Measurements from ENCODE around the gene ALDH1L2.

Gene ALDH1L2

GRCh38 chr12:105083031-105083430, 1.2 kb downstream of the ALDH1L2 start:
- DNase-seq = no peak

GRCh38 chr12:105078712-105079570, 5.3 kb downstream of the ALDH1L2 start:
- DNase-seq = no peak

DNA sequence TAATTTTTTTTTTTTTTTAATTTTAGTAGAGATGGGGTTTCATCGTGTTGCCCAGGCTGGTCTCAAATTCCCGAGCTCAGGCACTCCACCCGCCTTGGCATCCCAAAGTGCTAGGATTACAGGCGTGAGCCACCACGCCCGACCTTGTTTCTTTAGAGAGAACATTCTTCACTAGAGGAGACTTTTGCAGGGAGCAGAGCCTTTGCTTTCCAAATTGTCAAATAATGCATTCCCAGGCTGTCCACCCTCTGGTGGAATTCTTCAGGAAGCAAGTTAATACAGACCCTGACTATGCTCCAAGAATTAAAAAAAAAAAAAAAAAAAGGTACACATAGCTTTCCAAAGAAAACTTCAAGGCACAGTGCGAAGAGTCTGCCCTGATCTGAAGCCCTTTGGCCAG, 6.8 kb downstream of the ALDH1L2 start:
- no peak for DNase-seq

DNA sequence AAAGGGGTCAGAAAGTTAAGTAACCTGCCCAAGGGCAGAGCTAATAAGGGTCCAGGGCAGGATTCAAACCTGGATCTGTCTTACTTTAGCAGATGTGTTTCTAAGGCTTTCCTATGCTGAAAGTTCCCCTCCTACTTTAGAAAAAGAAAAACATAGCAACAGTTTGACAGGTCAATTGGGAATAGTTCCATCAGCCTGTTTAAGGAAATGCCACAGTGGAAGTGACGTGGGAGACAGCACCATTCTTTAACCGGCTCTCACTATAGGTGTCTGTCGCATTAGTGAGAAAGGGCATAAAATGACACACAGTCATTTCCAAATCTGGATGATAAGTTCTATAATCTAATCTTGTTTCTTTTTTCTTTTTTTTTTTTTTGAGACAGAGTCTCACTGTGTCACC, 7.3 kb downstream of the ALDH1L2 start:
- no peak for DNase-seq

DNA sequence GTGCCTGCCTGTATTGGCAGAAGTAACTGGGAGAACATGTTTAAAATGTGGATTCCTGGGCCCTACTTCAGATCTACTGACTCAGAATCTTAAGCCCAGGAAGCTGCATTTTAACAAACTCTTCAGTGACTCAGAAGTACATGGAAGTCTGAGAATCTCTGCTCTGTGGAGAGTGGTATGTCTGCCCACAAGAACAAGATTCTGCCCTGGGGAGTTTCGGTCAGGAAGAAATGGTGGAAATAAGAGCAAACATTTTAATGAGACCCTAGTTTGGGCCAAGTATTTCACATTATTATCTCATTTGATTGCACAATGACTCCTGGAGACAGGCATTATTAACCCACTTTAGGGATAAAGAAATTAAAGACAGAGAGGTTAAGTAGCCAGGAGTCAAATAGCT, 8.2 kb downstream of the ALDH1L2 start:
- DNase-seq = no peak

- no peak for DNase-seq
Measured at GRCh38 chr12:105072888-105073488, 11.3 kb downstream of the ALDH1L2 start.

DNA sequence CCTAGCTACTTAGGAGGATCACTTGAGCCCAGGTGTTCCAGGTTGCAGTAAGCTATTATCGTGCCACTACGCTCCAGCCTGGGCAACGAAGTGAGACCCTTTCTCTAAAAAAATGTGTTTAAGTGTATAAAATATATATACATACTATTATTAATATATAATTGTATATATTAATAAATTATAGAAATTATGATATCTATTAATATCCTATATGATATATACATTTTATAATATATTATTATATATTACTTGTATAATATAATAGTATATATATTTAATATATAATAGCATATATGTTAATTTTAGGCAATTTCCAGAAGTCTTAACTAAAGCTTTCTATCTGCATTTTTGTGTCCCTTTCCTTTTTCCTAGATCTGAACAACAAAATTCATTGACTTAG, 12.3 kb downstream of the ALDH1L2 start:
- DNase-seq = no peak

DNA sequence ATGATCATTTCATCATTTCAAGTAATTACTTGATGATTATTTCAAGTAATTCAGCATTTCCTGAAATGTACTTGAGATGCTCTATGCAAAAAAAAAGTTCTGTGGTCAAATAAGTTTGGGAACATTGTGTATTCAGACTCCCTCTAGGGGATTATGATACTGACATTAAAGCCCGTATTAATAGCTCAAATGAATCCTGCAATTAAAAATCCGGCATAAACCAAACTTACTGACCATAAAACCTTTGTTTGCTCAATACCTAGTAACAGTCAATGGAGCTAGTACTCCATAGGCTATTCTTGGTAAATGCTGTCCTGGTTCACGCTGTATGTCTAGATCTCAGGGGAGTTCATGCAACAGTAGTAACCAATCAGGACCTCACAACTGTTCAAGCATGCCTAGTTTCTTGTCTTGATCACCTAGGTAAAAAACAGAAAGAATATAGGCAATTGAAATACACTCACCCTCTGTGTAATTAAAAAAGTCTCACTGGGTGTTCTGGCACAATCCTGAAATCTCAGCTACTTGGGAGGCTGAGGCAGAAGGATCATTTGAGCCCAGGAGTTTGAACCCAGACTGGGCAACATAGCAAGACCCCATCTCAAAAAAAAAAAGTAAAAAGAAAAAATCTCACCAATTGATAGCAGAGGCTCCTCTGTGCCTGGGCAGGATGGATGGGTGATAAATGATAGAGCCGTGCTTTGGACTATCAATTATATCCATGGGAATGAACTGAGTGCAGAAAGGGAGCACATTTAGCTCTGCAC, 14.1 kb downstream of the ALDH1L2 start:
- DNase-seq = no peak

DNA sequence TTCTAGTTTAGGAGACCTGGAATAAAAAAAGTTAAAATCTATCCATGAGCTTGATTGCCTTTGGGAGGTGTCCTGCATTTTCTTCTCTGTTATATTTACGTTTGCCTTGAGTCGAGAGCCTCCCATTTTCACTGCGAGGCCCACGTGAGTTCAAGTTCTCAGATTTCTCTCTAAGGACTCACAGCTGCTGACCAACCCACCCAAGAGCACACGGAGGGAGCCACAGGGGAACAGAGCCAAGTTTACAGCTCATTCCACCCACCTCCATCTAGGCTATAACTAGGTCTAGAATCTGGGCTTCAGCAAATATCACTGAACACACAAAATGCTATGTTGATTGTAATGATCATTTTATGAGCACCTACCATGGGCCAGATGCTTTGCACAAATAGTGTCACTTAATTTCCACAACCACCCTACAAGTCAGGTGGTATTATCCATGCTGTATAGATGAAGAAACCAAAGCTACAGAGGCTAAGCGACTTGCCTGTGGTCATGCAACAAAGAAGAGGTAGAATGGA, 16.7 kb downstream of the ALDH1L2 start:
- DNase-seq = no peak

DNA sequence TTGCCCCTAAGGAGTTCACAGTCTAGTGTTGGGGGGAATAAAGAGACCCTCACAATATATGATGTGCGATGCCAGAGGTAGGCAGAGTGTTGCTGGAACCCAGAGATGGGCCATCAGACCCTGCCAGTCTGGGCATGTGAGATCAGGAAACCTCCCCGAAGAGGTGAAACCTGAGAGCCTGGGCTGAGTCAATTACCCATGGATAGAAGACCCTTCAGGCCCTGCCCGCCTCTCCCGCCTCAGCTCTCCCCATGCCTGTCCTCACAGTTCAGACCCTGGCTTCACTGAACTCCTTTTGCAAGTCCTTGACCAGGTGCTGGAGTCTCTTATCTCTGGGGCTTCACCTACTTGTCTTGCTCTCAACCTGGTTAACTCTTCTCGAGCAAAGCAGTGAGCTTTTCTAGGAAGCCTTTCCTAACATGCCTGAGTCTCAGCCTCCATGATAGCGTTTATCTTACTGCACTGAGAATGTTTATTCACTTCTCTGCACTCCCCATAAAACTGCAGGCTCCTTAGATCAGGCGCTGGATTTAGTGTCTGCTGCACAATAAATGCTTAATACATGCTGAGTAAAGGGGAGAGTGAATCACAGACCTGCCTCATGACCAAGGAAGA, 19.6 kb downstream of the ALDH1L2 start:
- no peak for DNase-seq

GRCh38 chr12:105060715-105061378, 23.4 kb downstream of the ALDH1L2 start:
- no peak for DNase-seq

GRCh38 chr12:105057174-105057573, 27.1 kb downstream of the ALDH1L2 start:
- no peak for DNase-seq

DNA sequence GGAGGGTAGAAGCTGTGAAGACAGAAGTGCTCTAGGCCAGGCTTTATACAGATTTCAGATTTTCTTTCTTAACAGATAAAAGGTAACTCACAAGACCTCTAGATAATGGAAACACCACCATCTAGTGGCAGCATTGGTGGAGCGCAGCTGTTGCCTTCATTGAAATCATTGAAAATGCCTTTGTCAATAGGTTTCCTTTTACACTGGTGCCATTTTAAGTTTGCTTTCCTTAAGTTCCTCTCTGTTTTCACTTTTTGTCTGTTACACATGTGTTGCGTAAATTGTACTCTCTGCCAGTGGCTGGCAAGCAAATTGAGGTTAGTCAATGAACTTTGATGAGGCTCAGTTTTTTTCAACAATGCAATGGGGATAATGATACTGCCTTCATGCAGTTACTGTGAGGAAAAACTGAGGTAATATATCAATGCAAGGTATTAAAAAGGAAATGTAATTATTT, 31.1 kb downstream of the ALDH1L2 start:
- DNase-seq = peak; percentile 63

DNA sequence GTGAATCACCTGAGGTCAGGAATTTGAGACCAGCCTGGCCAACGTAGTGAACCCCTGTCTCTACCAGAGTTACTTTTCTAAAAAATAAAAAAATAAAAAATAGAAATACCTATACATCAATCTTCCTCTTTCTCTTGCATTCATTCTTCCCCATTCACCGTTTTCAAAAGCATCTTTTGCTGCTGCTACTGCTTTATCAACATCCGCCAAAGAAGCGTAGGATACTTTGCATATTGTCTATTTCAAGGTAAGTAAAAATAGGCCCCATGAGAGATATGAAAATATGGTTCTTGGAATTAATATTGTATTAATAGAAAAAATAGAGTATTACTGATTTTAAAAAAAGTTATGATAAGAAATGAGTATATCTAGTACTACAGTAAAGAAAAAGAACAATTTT, 32.3 kb downstream of the ALDH1L2 start:
- no peak for DNase-seq

DNA sequence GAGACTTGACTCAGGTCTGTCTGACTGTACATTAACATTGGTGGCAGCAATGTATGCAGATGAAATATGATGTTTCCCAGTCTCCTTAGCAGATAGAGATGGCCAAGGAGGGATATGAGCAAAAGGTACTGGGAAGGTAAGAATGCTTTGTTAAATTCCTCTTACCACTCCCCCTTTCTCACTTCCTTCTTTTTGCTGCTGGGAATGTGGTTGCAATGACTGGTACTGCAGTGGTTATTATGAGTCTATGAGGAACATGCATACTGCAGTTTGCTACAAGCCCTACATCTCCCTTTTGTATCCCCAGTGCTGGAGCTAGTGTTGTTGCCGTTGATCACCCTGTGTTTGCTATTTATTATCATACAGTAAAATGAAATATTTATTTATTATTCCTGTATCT, 35.9 kb downstream of the ALDH1L2 start:
- DNase-seq = no peak

DNA sequence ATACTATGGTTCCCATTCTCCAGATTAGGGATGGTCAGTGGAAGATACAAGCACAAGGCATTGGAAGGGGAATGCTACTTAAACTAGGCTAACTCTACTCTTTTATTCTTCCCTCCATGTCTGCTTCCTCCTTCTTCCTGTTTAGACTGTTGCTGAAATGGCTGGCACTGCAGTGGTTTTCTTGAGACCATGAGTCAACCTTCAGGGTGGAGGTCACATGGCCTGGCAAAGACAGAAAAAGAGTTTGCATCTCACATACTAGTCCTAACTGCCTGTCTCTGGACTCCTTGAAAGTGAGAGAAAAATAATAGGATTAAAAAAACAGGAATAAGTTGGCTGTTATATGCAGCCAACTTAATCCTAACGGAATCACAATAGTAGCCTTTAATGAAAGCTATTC, 37.0 kb downstream of the ALDH1L2 start:
- DNase-seq = no peak

DNA sequence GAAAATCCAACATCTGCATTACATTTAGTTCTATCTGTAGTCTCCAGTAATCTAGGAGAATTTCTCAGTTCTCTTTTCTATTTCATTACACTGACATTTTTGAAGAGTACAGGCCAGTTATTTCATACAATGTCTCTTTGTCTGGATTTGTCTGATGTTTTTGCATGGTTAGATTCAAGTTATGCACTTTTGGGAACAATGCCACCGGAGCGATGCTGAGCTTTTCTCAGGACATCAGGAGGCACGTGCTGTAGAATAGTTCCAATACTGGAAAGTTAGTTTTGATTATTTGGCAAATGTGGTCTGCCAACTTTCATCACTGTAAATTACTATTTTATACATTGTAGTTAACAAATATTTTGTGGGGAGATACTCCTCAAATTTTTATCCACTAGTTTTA, 43.1 kb downstream of the ALDH1L2 start:
- no peak for DNase-seq

- DNase-seq = no peak
Measured at GRCh38 chr12:105040476-105040875, 43.8 kb downstream of the ALDH1L2 start.

- no peak for DNase-seq
Measured at GRCh38 chr12:105036937-105037649, 47.2 kb downstream of the ALDH1L2 start.

GRCh38 chr12:105033851-105034250, 50.4 kb downstream of the ALDH1L2 start:
- DNase-seq = no peak

DNA sequence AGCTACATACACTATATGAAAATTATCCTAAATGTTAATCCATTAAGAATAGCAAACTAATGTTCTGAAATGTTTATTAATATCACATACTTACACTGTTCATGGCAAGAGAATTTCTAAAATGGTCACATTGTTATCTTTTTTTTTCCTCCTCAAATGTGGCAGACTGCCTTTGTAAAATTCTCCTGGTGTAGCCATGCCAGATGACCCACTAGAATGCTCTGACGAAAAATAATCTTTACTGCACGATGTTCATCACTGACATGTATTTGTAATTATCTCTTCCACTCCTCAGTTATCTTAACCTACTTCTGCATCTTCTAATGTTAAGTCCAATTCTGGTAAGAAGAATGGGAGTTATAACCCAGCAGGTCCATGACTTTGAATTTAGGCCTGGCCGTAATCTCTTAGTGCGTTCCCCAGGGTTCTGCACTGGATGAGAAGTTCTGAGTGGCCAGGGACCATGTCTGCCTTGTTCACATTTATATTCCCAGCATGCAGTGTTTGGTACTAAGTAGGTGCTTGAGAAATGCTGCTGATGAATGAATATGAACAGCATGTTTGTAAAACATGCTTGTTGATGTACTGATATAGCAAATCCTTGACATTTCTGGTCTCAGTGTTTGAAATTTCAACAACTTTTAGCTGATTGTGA, 51.4 kb downstream of the ALDH1L2 start:
- no peak for DNase-seq
